ENCODE data around the gene E2F8. TPM values are rescaled to one million over a fixed set of nuclear protein-coding genes. Genes with fewer than 3 reads are reported as not detected.

Gene E2F8
- total RNA-seq, 1 experiment from 2014 or later, result 10.7 TPM

GRCh38 chr11:19288256-19288655 lies 47.5 kb upstream of the E2F8 start:
- H3K4me1 Mint-ChIP-seq, result peaks cover 15% of the 10 kb centered on the region
- H3K27me3 Mint-ChIP-seq (ENCODE audit: low read depth), result no peaks in the 10 kb centered on the region
- H3K36me3 Mint-ChIP-seq, result no peaks in the 10 kb centered on the region
- H3K4me3 Mint-ChIP-seq, result no peak overlapping the region
- no peak overlapping the region for H3K27ac Mint-ChIP-seq
- CTCF ChIA-PET, result no interaction called here
- POLR2A ChIA-PET, result no interaction called here
- TF ChIP-seq ZBTB43 (CRISPR knock-in tag; IDR thresholded peaks at IDR 0.05), result no peak
- TF ChIP-seq PRRX2 (CRISPR knock-in tag; IDR thresholded peaks at IDR 0.05), result no peak
- no peak for TF ChIP-seq NR3C1 (CRISPR knock-in tag; conservative IDR thresholded peaks at IDR 0.05; ENCODE audit: low read depth)
- TF ChIP-seq ZNF138 (CRISPR knock-in tag; conservative IDR thresholded peaks at IDR 0.05), result no peak
- TF ChIP-seq ZNF425 (CRISPR knock-in tag; conservative IDR thresholded peaks at IDR 0.05), result no peak
- TF ChIP-seq E2F5 (CRISPR knock-in tag; IDR thresholded peaks at IDR 0.05), result no peak
- no peak for TF ChIP-seq NFYB (CRISPR knock-in tag; conservative IDR thresholded peaks at IDR 0.05; ENCODE audit: low read depth)
- no peak for TF ChIP-seq AR (CRISPR knock-in tag; IDR thresholded peaks at IDR 0.05)
- TF ChIP-seq MXD4 (CRISPR knock-in tag; IDR thresholded peaks at IDR 0.05; ENCODE audit: borderline replicate concordance), result no peak
- TF ChIP-seq FOXK1 (CRISPR knock-in tag; IDR thresholded peaks at IDR 0.05), result no peak
- TF ChIP-seq HMGA2 (CRISPR knock-in tag; IDR thresholded peaks at IDR 0.05), result no peak
- no peak for TF ChIP-seq FOXJ3 (CRISPR knock-in tag; IDR thresholded peaks at IDR 0.05; ENCODE audit: borderline replicate concordance)
- no peak for DNase-seq (ENCODE audit: low spot score)
- no peak for ATAC-seq
- no peaks in the 10 kb centered on the region for H3K9me3 Mint-ChIP-seq

- H3K27me3 Mint-ChIP-seq (ENCODE audit: low read depth), result no peaks in the 10 kb centered on the region
- peaks cover 16% of the 10 kb centered on the region for H3K4me1 Mint-ChIP-seq
- no peak overlapping the region for H3K27ac Mint-ChIP-seq
- ChIA-PET POLR2A (no interaction called here), CTCF (interaction anchor here (1.1 kb wide), 1 partner anchor 268 kb away, joined by 4 read pairs; no protein-coding TSS in a partner anchor)
- H3K36me3 Mint-ChIP-seq, result no peaks in the 10 kb centered on the region
- no peak overlapping the region for H3K4me3 Mint-ChIP-seq
- no peak for DNase-seq (ENCODE audit: low spot score)
- no peak for ATAC-seq
- H3K9me3 Mint-ChIP-seq, result no peaks in the 10 kb centered on the region
- TF ChIP-seq OVOL2 (CRISPR knock-in tag; IDR thresholded peaks at IDR 0.05; ENCODE audit: borderline replicate concordance), result no peak
- no peak for TF ChIP-seq NR3C1 (CRISPR knock-in tag; conservative IDR thresholded peaks at IDR 0.05; ENCODE audit: low read depth)
- no peak for TF ChIP-seq EMX1 (CRISPR knock-in tag; IDR thresholded peaks at IDR 0.05)
- no peak for TF ChIP-seq CBFB (CRISPR knock-in tag; IDR thresholded peaks at IDR 0.05; ENCODE audit: low read depth)
Measured at GRCh38 chr11:19286411-19286810, 45.7 kb upstream of the E2F8 start.

GRCh38 chr11:19284881-19285280 lies 44.1 kb upstream of the E2F8 start:
- no peak for ATAC-seq
- H3K36me3 Mint-ChIP-seq, result no peaks in the 10 kb centered on the region
- no peak overlapping the region; the same call in 1 of the 2 replicates for H3K27ac Mint-ChIP-seq
- CTCF ChIA-PET, result no interaction called here
- POLR2A ChIA-PET, result no interaction called here
- DNase-seq (ENCODE audit: low spot score), result no peak
- H3K4me1 Mint-ChIP-seq, result peaks cover 27% of the 10 kb centered on the region
- no peak overlapping the region for H3K4me3 Mint-ChIP-seq
- no peaks in the 10 kb centered on the region for H3K27me3 Mint-ChIP-seq (ENCODE audit: low read depth)
- no peaks in the 10 kb centered on the region for H3K9me3 Mint-ChIP-seq
- TF ChIP-seq PRDM15 (CRISPR knock-in tag; IDR thresholded peaks at IDR 0.05) (no peak), IRF1 (CRISPR knock-in tag; IDR thresholded peaks at IDR 0.05) (no peak), FOXP4 (CRISPR knock-in tag; IDR thresholded peaks at IDR 0.05) (no peak), ATF3 (CRISPR knock-in tag; conservative IDR thresholded peaks at IDR 0.05) (no peak)
